Measurements from ENCODE around the gene MAJIN. TPM values are rescaled to one million over a fixed set of nuclear protein-coding genes. Genes with fewer than 3 reads are reported as not detected.

The MAJIN gene
- total and polyA plus RNA-seq, 2 experiments from 2014 or later, result not detected

GRCh38 chr11:64976651-64977050 is 4.7 kb upstream of the MAJIN start:
- H3K4me3 Mint-ChIP-seq, result no peak overlapping the region
- H3K9me3 Mint-ChIP-seq, result no peaks in the 10 kb centered on the region
- Histone ChIP-seq H4K20me1 (replicated peaks; ENCODE audit: insufficient read depth) (no peaks in the 10 kb centered on the region; the same call in 1 of the 2 replicates), H3K4me2 (no peak overlapping the region), H3K36me3 (ENCODE audit: insufficient read depth) (no peaks in the 10 kb centered on the region), H3K9me2 (ENCODE audit: insufficient read depth) (no peaks in the 10 kb centered on the region), H3K79me2 (replicated peaks; ENCODE audit: insufficient read depth) (no peaks in the 10 kb centered on the region), H3K27me3 (ENCODE audit: insufficient read depth) (peaks cover 11% of the 10 kb centered on the region), H2AFZ (no peak overlapping the region), H3K4me1 (ENCODE audit: insufficient read depth) (no peaks in the 10 kb centered on the region), H3K4me3 (no peak overlapping the region), H3K27ac (ENCODE audit: low read depth) (no peak overlapping the region), H3F3A (replicated peaks; ENCODE audit: low read depth) (no peaks in the 10 kb centered on the region)
- DNase-seq (ENCODE audit: low spot score) (no peak), ATAC-seq (no peak)
- peaks cover 3% of the 10 kb centered on the region for H3K27me3 Mint-ChIP-seq (ENCODE audit: insufficient read depth, low read depth, poor library complexity)
- no peaks in the 10 kb centered on the region for H3K4me1 Mint-ChIP-seq
- TF ChIP-seq REST (IDR thresholded peaks at IDR 0.05; ENCODE audit: unreplicated experiment), result no peak
- TF ChIP-seq ZNF114 (CRISPR knock-in tag; IDR thresholded peaks at IDR 0.05), result no peak
- no peak for TF ChIP-seq EZH2 (IDR thresholded peaks at IDR 0.05; ENCODE audit: low read depth, unreplicated experiment)
- no peak for TF ChIP-seq STAT1 (IDR thresholded peaks at IDR 0.05; ENCODE audit: unreplicated experiment)
- TF ChIP-seq CTCF (conservative IDR thresholded peaks at IDR 0.05; ENCODE audit: low read depth in 2 of 2), result no peak
- no peak for TF ChIP-seq ZNF331 (CRISPR knock-in tag; IDR thresholded peaks at IDR 0.05; ENCODE audit: low read depth)
- no peak for TF ChIP-seq ZNF462 (CRISPR knock-in tag; IDR thresholded peaks at IDR 0.05)
- TF ChIP-seq EZH2phosphoT487 (IDR thresholded peaks at IDR 0.05; ENCODE audit: unreplicated experiment), result no peak
- no peak for TF ChIP-seq NANOG (IDR thresholded peaks at IDR 0.05; ENCODE audit: borderline replicate concordance)
- no peak for TF ChIP-seq POLR2AphosphoS5 (IDR thresholded peaks at IDR 0.05; ENCODE audit: low read depth)
- no peak for TF ChIP-seq CREB1 (CRISPR knock-in tag; IDR thresholded peaks at IDR 0.05; ENCODE audit: low read depth)
- TF ChIP-seq ETS1 (IDR thresholded peaks at IDR 0.05), result no peak
- no peak for TF ChIP-seq JUNB (IDR thresholded peaks at IDR 0.05; ENCODE audit: unreplicated experiment)
- no peaks in the 10 kb centered on the region for H3K36me3 Mint-ChIP-seq (ENCODE audit: low read depth)
- no peak overlapping the region for H3K27ac Mint-ChIP-seq
